Stimulated activated CD4-positive, alpha-beta T cell treated with anti-CD3 and anti-CD28 coated beads, Interleukin-1b, Interleukin-23, amount 100 ng/mL, for 48 hours (primary cell): ENCODE measurements around the gene PIM1.
"Not testable (repeated sequence)": the region's sequence is repeated elsewhere in the genome, so short reads cannot be mapped to it uniquely, and the experiment has no call there.

Experiments
- DNase-seq: peaks from one replicate; pipeline ENCODE4 v3.0.0-alpha.2; 2020

The PIM1 gene

GRCh38 chr6:37171970-37172812 is 2.2 kb downstream of the PIM1 start:
- peak; percentile 90 for DNase-seq

GRCh38 chr6:37172912-37173492 is 3.0 kb downstream of the PIM1 start:
- no peak for DNase-seq

GRCh38 chr6:37173493-37174195 is 3.7 kb downstream of the PIM1 start:
- peak; percentile 64 for DNase-seq

GRCh38 chr6:37174196-37174514 is 4.2 kb downstream of the PIM1 start:
- no peak for DNase-seq

- DNase-seq: no peak
These were observed 4.8 kb downstream of the PIM1 start for GRCh38 chr6:37174515-37175331.

GRCh38 chr6:37175332-37176267 is 5.6 kb downstream of the PIM1 start:
- DNase-seq: no peak

GRCh38 chr6:37176268-37177076 is 6.5 kb downstream of the PIM1 start:
- no peak for DNase-seq

GRCh38 chr6:37177077-37177934 is 7.4 kb downstream of the PIM1 start:
- DNase-seq: no peak

GRCh38 chr6:37177935-37178517 is 8.1 kb downstream of the PIM1 start:
- DNase-seq: no peak

- no peak for DNase-seq
These were observed 10.1 kb downstream of the PIM1 start for GRCh38 chr6:37180075-37180474.

- not testable (repeated sequence) for DNase-seq
These were observed 10.7 kb downstream of the PIM1 start for GRCh38 chr6:37180610-37181009.

GRCh38 chr6:37182736-37183590 is 13.0 kb downstream of the PIM1 start:
- peak; percentile 69 for DNase-seq

GRCh38 chr6:37185949-37186720 is 16.2 kb downstream of the PIM1 start:
- not testable (repeated sequence) for DNase-seq

GRCh38 chr6:37187321-37188022 is 17.5 kb downstream of the PIM1 start:
- no peak for DNase-seq

- DNase-seq: no peak
These were observed 19.1 kb downstream of the PIM1 start for GRCh38 chr6:37188962-37189510.

- peak; percentile 56 for DNase-seq
These were observed 20.2 kb downstream of the PIM1 start for GRCh38 chr6:37190159-37190535.

- no peak for DNase-seq
These were observed 22.7 kb downstream of the PIM1 start for GRCh38 chr6:37192666-37193065.
